ENCODE data around the gene FXN. TPM values are rescaled to one million over a fixed set of nuclear protein-coding genes. Genes with fewer than 3 reads are reported as not detected.

The FXN gene
- total RNA-seq, 4 donors from 2014 or later: 4.6 to 13.2 (median 8.1) TPM

DNA sequence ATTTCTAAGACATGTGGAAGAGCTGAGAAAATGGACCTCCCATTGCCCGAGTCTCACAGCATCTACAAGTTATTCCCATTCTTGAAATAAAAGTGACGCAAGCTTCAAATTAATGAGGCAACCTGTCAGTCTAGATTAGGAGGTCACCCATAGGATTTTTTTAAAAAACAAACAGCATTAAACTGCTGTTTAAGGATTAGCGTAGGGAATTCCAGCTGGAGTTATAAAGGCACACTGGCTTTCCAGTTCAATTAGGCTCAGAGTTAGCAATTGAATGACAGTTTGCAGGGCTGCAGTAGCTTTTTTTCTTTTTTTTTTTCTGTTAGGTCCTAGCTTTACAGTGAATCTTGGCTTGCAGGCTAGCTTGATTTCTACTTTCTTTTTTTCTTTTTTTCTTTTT lies 37.9 kb upstream of the FXN start:
- H3K27ac ChIP-seq: no peak overlapping the region

DNA sequence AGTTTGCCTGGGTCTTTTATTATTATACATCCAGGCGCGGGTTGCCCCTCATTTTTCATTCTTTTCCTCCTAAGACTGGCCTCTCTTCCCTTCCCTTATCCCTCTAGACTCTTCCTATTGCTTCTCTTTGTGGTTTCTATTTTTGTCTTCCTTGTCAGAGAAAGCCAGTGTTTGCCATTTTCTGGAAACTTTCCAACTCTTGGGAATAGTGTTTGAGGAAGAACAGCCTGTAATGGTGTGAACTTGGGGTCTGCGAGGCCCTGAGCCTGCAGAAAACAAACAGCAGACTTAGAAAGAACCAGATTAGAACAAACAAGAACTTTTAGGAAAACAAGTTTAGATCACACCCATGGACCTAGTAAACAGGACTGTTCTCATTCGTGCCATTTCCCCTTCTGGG lies 37.2 kb upstream of the FXN start:
- H3K27me3 ChIP-seq: no peaks in the 10 kb centered on the region
- TF ChIP-seq EP300 (IDR thresholded peaks at IDR 0.05) (no peak), POLR2A (IDR thresholded peaks at IDR 0.05) (no peak), POLR2AphosphoS5 (IDR thresholded peaks at IDR 0.05) (no peak)
- TF ChIP-seq, protein P1, sequence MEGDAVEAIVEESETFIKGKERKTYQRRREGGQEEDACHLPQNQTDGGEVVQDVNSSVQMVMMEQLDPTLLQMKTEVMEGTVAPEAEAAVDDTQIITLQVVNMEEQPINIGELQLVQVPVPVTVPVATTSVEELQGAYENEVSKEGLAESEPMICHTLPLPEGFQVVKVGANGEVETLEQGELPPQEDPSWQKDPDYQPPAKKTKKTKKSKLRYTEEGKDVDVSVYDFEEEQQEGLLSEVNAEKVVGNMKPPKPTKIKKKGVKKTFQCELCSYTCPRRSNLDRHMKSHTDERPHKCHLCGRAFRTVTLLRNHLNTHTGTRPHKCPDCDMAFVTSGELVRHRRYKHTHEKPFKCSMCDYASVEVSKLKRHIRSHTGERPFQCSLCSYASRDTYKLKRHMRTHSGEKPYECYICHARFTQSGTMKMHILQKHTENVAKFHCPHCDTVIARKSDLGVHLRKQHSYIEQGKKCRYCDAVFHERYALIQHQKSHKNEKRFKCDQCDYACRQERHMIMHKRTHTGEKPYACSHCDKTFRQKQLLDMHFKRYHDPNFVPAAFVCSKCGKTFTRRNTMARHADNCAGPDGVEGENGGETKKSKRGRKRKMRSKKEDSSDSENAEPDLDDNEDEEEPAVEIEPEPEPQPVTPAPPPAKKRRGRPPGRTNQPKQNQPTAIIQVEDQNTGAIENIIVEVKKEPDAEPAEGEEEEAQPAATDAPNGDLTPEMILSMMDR (IDR thresholded peaks at IDR 0.05): no peak
- 31 to 64% methylated on average over 4 of the region's 4 CpGs for WGBS, 2 donors (ENCODE audit: low coverage in 1 of 2)
- H3K27ac ChIP-seq: no peak overlapping the region
- ATAC-seq: no peak
- H3K4me1 ChIP-seq: peaks cover 0 to 4% (median 0%) of the 10 kb centered on the region in 3 donors
- no peak overlapping the region for H3K4me3 ChIP-seq
- no peaks in the 10 kb centered on the region for H3K9me3 ChIP-seq
- H3K36me3 ChIP-seq: no peaks in the 10 kb centered on the region

More for the DNA sequence above, 37.9 kb upstream of the FXN start:
- Histone ChIP-seq H3K27me3 (no peaks in the 10 kb centered on the region), H3K9me3 (no peaks in the 10 kb centered on the region), H3K4me3 (no peak overlapping the region), H3K4me1 (peaks cover 0 to 4% (median 0%) of the 10 kb centered on the region in 3 donors), H3K36me3 (no peaks in the 10 kb centered on the region)
- 72 to 90% methylated on average over 3 of the region's 3 CpGs for WGBS, 2 donors (ENCODE audit: low coverage in 1 of 2)
- ATAC-seq: no peak
- TF ChIP-seq POLR2AphosphoS5 (IDR thresholded peaks at IDR 0.05) (no peak), EP300 (IDR thresholded peaks at IDR 0.05) (no peak), POLR2A (IDR thresholded peaks at IDR 0.05) (no peak)
- TF ChIP-seq, protein P1 (IDR thresholded peaks at IDR 0.05): no peak

DNA sequence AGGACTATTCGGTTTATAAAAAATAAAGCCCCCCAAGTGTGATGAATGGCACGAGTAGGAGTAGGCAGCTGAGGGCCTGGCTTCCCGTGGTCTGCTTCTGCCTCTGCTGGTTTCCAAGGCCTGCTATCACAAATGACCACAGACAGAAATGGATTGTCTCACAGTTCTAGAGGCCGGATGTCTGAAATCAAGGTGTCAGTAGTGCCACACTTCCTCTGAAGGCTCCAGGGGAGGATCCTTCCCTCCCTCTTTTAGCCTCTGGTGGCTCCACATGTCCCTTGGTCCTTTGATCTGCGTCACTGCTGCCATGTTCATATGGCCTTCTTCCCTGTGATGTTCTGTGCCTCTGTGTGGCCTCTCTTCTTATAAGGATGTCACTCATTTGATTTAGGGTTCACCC lies 36.7 kb upstream of the FXN start:
- H3K27me3 ChIP-seq: no peaks in the 10 kb centered on the region
- no peak for ATAC-seq
- H3K36me3 ChIP-seq: no peaks in the 10 kb centered on the region
- 49 to 64% methylated on average over 3 to 5 of the region's 5 CpGs for WGBS, 2 donors (ENCODE audit: low coverage in 1 of 2)
- H3K27ac ChIP-seq: no peak overlapping the region
- TF ChIP-seq, protein P1 (IDR thresholded peaks at IDR 0.05): no peak
- TF ChIP-seq POLR2A (IDR thresholded peaks at IDR 0.05) (no peak), POLR2AphosphoS5 (IDR thresholded peaks at IDR 0.05) (no peak), EP300 (IDR thresholded peaks at IDR 0.05) (no peak)
- peaks cover 0 to 4% (median 0%) of the 10 kb centered on the region in 3 donors for H3K4me1 ChIP-seq
- no peaks in the 10 kb centered on the region for H3K9me3 ChIP-seq
- H3K4me3 ChIP-seq: no peak overlapping the region

DNA sequence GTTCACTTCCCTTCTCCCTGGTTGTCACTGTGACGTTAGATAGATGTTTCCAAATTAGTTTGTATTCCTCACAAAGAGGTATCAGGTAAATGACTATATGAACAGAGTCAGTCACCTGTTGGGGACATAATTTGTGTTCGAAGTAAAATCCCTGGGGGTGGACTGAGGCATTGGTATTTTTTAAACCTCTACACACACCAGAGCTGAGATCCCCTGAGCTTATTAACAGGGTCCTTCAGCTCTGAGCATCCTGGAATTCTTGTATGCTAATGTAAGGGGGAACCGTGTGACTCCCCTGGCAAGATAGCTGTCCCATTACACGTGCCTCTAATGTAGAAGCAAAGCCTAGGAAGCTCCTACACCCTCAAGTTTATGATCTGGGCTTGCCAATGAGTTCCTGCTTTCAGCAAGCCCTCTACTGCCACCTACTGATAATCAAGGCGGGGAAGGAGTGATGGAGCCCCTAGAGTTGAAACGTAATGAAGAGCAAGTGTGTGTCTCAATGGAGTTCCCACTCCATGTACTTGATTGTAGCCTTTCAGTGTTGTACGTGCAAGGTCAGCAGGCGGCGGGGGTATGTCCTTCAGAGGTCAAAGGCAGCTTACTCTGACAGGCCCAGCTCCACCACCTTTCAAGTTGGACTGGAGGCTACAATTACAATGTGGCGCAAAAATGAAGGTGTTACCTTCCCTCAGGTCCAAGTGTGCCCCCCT lies 36.0 kb upstream of the FXN start:
- H3K4me1 ChIP-seq: peaks cover 0 to 4% (median 0%) of the 10 kb centered on the region in 3 donors
- H3K27me3 ChIP-seq: no peaks in the 10 kb centered on the region
- TF ChIP-seq, protein P1 (IDR thresholded peaks at IDR 0.05): peak; percentile 44 to 82 (median 62)
- TF ChIP-seq EP300 (IDR thresholded peaks at IDR 0.05): no peak
- no peak overlapping the region for H3K4me3 ChIP-seq
- no peak overlapping the region for H3K27ac ChIP-seq
- peak; percentile 79 for ATAC-seq
- H3K9me3 ChIP-seq: no peaks in the 10 kb centered on the region
- no peaks in the 10 kb centered on the region for H3K36me3 ChIP-seq
- 30 to 52% methylated on average over 3 to 8 of the region's 10 CpGs for WGBS, 2 donors (ENCODE audit: low coverage in 1 of 2)

DNA sequence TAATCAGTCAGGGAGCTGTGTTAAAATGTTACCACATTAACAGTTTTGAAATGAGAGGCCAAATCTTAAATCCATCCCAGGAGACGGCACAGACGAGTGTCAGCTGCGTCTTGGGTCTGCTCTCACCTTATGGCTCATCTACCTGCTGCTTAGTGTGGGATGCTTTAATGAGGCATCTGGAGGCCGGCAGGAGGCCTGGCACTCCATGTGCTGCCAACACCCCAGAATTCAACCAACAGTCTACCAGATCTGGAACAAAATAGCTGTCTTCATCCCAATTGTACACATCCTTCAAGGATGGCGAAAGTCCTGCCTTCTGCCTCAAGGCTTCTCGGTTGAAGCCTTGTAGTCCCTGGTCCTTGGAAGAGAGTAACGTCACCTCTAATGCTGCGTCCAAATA lies 33.6 kb upstream of the FXN start:
- WGBS, 2 donors (ENCODE audit: low coverage in 1 of 2): 74 to 78% methylated on average over 5 to 7 of the region's 8 CpGs
- no peaks in the 10 kb centered on the region for H3K9me3 ChIP-seq
- H3K36me3 ChIP-seq: no peaks in the 10 kb centered on the region
- no peak for ATAC-seq
- H3K4me1 ChIP-seq: peaks cover 0 to 4% (median 0%) of the 10 kb centered on the region in 3 donors
- H3K27me3 ChIP-seq: no peaks in the 10 kb centered on the region
- H3K27ac ChIP-seq: no peak overlapping the region
- TF ChIP-seq POLR2AphosphoS5 (IDR thresholded peaks at IDR 0.05): no peak
- no peak for TF ChIP-seq POLR2A (IDR thresholded peaks at IDR 0.05)
- TF ChIP-seq, protein P1 (IDR thresholded peaks at IDR 0.05): no peak
- no peak for TF ChIP-seq EP300 (IDR thresholded peaks at IDR 0.05)
- no peak overlapping the region for H3K4me3 ChIP-seq
